ENCODE measurements around the gene NECTIN4.

DNA sequence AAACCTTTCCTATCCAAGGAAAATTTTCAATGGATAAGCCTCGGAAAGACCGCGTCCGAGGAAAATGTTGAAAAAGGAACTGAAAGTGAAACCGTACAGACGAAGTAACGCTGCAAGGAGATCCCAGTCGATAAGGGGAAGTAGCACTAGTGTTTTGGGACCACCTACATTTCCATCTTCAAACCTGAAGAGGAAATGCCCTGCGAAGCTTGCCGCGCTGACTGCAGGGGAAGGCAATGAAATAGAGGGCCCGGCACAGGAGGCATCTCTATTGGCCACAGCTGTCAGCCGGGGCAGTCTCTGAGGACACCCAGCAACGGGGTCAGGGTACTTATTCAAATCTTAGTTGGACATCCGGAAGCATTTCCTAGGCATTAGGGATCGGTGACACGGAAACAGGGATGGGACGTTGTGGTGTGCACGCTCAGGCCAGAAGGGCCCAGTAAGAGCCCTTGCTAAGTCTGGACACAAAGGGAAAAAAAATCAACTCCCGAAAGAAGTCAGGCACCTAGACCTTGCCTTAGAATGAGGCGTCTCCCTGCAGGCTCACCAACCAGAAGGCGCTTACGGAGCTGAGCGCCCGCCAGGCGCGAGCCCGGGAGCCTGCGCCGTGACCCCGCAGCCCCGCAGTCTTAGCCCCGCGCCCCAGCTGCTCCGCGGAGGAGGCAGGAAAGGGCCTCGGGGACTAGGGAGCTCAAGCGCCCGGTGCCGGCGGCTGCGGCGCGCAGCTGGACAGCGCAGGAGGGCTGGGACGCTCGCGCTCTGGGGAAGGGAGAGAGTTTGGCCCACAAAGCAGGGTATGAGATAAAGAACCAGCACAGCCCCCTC, 44.2 kb downstream of the NECTIN4 start:
- TF ChIP-seq, protein P1, sequence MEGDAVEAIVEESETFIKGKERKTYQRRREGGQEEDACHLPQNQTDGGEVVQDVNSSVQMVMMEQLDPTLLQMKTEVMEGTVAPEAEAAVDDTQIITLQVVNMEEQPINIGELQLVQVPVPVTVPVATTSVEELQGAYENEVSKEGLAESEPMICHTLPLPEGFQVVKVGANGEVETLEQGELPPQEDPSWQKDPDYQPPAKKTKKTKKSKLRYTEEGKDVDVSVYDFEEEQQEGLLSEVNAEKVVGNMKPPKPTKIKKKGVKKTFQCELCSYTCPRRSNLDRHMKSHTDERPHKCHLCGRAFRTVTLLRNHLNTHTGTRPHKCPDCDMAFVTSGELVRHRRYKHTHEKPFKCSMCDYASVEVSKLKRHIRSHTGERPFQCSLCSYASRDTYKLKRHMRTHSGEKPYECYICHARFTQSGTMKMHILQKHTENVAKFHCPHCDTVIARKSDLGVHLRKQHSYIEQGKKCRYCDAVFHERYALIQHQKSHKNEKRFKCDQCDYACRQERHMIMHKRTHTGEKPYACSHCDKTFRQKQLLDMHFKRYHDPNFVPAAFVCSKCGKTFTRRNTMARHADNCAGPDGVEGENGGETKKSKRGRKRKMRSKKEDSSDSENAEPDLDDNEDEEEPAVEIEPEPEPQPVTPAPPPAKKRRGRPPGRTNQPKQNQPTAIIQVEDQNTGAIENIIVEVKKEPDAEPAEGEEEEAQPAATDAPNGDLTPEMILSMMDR (IDR thresholded peaks at IDR 0.05; ENCODE audit: insufficient read depth, low read length, poor library complexity, severe bottlenecking), result no peak
- no peak for TF ChIP-seq EZH2phosphoT487 (conservative IDR thresholded peaks at IDR 0.05; ENCODE audit: low read length)
